ENCODE measurements around the gene ARHGAP6. TPM values are rescaled to one million over a fixed set of nuclear protein-coding genes. Genes with fewer than 3 reads are reported as not detected.

ARHGAP6 gene
- total RNA-seq (2014; rRNA removed; shearing (Covaris generic); ENCODE audit: low replicate concordance) = not detected in 2 replicates

- H2AFZ ChIP-seq (ENCODE audit: low read length) = no peak within 1 kb of the TSS
- H3K4me3 ChIP-seq (ENCODE audit: low read length) = no peak within 1 kb of the TSS
- no peak for DNase-seq
- H3K27ac ChIP-seq (ENCODE audit: low read length) = no peak within 1 kb of the TSS
- H3K4me1 ChIP-seq (ENCODE audit: low read length) = no peaks in the 10 kb centered on the region
- H3K4me2 ChIP-seq (ENCODE audit: low read depth, low read length, poor library complexity, severe bottlenecking) = no peak within 1 kb of the TSS
- H3K9me3 ChIP-seq (ENCODE audit: low read length) = no peaks in the 10 kb centered on the region
- no peaks in the 10 kb centered on the region for H3K9me2 ChIP-seq (replicated peaks; ENCODE audit: insufficient read depth, low read length)
- no peaks in the 10 kb centered on the region for H3K27me3 ChIP-seq (ENCODE audit: low read length)
- H4K20me1 ChIP-seq (ENCODE audit: insufficient read depth, low read depth, low read length) = no peaks in the 10 kb centered on the region
- no peaks in the 10 kb centered on the region for H3K36me3 ChIP-seq (ENCODE audit: insufficient read depth, low read length)
- H3K9ac ChIP-seq (ENCODE audit: low read length) = no peak within 1 kb of the TSS
- no peaks in the 10 kb centered on the region for H3K79me2 ChIP-seq (ENCODE audit: low read length)
These were observed at the start of gene ARHGAP6 for GRCh38 chrX:11665168-11666111. Gene ARHGAP6, minus strand, starts transcription at chrX:11665920. Its CDS starts 1,092 bp downstream, at chrX:11664828.

- H3K9ac ChIP-seq (ENCODE audit: low read length) = no peak overlapping the region
- no peak overlapping the region for H3K4me2 ChIP-seq (ENCODE audit: low read depth, low read length, poor library complexity, severe bottlenecking)
- no peaks in the 10 kb centered on the region for H4K20me1 ChIP-seq (ENCODE audit: insufficient read depth, low read depth, low read length)
- no peaks in the 10 kb centered on the region for H3K27me3 ChIP-seq (ENCODE audit: low read length)
- no peak overlapping the region for H3K27ac ChIP-seq (ENCODE audit: low read length)
- H2AFZ ChIP-seq (ENCODE audit: low read length) = no peak overlapping the region
- H3K4me1 ChIP-seq (ENCODE audit: low read length) = no peaks in the 10 kb centered on the region; the same call in 1 of the 2 replicates
- no peak for DNase-seq
- H3K36me3 ChIP-seq (ENCODE audit: insufficient read depth, low read length) = no peaks in the 10 kb centered on the region
- H3K79me2 ChIP-seq (ENCODE audit: low read length) = no peaks in the 10 kb centered on the region
- H3K9me3 ChIP-seq (ENCODE audit: low read length) = no peaks in the 10 kb centered on the region
- no peaks in the 10 kb centered on the region for H3K9me2 ChIP-seq (replicated peaks; ENCODE audit: insufficient read depth, low read length)
- no peak overlapping the region for H3K4me3 ChIP-seq (ENCODE audit: low read length)
These were observed 39.2 kb upstream of the ARHGAP6 start for GRCh38 chrX:11704725-11705495.

- no peak overlapping the region for H3K9ac ChIP-seq (ENCODE audit: low read length)
These were observed 38.1 kb upstream of the ARHGAP6 start for GRCh38 chrX:11703855-11704254.

GRCh38 chrX:11702965-11703631 is 37.4 kb upstream of the ARHGAP6 start:
- Histone ChIP-seq H2AFZ (ENCODE audit: low read length) (no peak overlapping the region), H3K4me3 (ENCODE audit: low read length) (no peak overlapping the region), H3K9me2 (replicated peaks; ENCODE audit: insufficient read depth, low read length) (no peaks in the 10 kb centered on the region), H4K20me1 (ENCODE audit: insufficient read depth, low read depth, low read length) (no peaks in the 10 kb centered on the region), H3K4me1 (ENCODE audit: low read length) (no peaks in the 10 kb centered on the region; the same call in 1 of the 2 replicates), H3K27ac (ENCODE audit: low read length) (no peak overlapping the region), H3K79me2 (ENCODE audit: low read length) (no peaks in the 10 kb centered on the region), H3K9me3 (ENCODE audit: low read length) (no peaks in the 10 kb centered on the region), H3K36me3 (ENCODE audit: insufficient read depth, low read length) (no peaks in the 10 kb centered on the region), H3K27me3 (ENCODE audit: low read length) (no peaks in the 10 kb centered on the region), H3K4me2 (ENCODE audit: low read depth, low read length, poor library complexity, severe bottlenecking) (no peak overlapping the region), H3K9ac (ENCODE audit: low read length) (no peak overlapping the region)
- no peak for DNase-seq

More at GRCh38 chrX:11703855-11704254, 38.1 kb upstream of the ARHGAP6 start:
- no peaks in the 10 kb centered on the region for H3K9me3 ChIP-seq (ENCODE audit: low read length)
- no peaks in the 10 kb centered on the region for H3K9me2 ChIP-seq (replicated peaks; ENCODE audit: insufficient read depth, low read length)
- H4K20me1 ChIP-seq (ENCODE audit: insufficient read depth, low read depth, low read length) = no peaks in the 10 kb centered on the region
- H3K36me3 ChIP-seq (ENCODE audit: insufficient read depth, low read length) = no peaks in the 10 kb centered on the region
- DNase-seq = no peak
- no peak overlapping the region for H3K4me3 ChIP-seq (ENCODE audit: low read length)
- no peak overlapping the region for H3K4me2 ChIP-seq (ENCODE audit: low read depth, low read length, poor library complexity, severe bottlenecking)
- H2AFZ ChIP-seq (ENCODE audit: low read length) = no peak overlapping the region
- no peaks in the 10 kb centered on the region for H3K27me3 ChIP-seq (ENCODE audit: low read length)
- no peak overlapping the region for H3K27ac ChIP-seq (ENCODE audit: low read length)
- H3K4me1 ChIP-seq (ENCODE audit: low read length) = no peaks in the 10 kb centered on the region; the same call in 1 of the 2 replicates
- no peaks in the 10 kb centered on the region for H3K79me2 ChIP-seq (ENCODE audit: low read length)

- Histone ChIP-seq H3K36me3 (ENCODE audit: insufficient read depth, low read length) (no peaks in the 10 kb centered on the region), H3K9ac (ENCODE audit: low read length) (no peak overlapping the region), H3K27me3 (ENCODE audit: low read length) (no peaks in the 10 kb centered on the region), H3K27ac (ENCODE audit: low read length) (no peak overlapping the region), H3K9me2 (replicated peaks; ENCODE audit: insufficient read depth, low read length) (no peaks in the 10 kb centered on the region), H3K4me3 (ENCODE audit: low read length) (no peak overlapping the region), H4K20me1 (ENCODE audit: insufficient read depth, low read depth, low read length) (no peaks in the 10 kb centered on the region), H2AFZ (ENCODE audit: low read length) (no peak overlapping the region), H3K79me2 (ENCODE audit: low read length) (no peaks in the 10 kb centered on the region), H3K4me2 (ENCODE audit: low read depth, low read length, poor library complexity, severe bottlenecking) (no peak overlapping the region), H3K4me1 (ENCODE audit: low read length) (no peaks in the 10 kb centered on the region; the same call in 1 of the 2 replicates), H3K9me3 (ENCODE audit: low read length) (no peaks in the 10 kb centered on the region)
- DNase-seq = no peak
These were observed 36.7 kb upstream of the ARHGAP6 start for GRCh38 chrX:11702420-11702819.

GRCh38 chrX:11698702-11699101 is 33.0 kb upstream of the ARHGAP6 start:
- Histone ChIP-seq H3K36me3 (ENCODE audit: insufficient read depth, low read length) (no peaks in the 10 kb centered on the region), H3K79me2 (ENCODE audit: low read length) (no peaks in the 10 kb centered on the region), H3K9ac (ENCODE audit: low read length) (no peak overlapping the region), H3K4me2 (ENCODE audit: low read depth, low read length, poor library complexity, severe bottlenecking) (no peak overlapping the region), H3K4me3 (ENCODE audit: low read length) (no peak overlapping the region), H2AFZ (ENCODE audit: low read length) (no peak overlapping the region), H4K20me1 (ENCODE audit: insufficient read depth, low read depth, low read length) (no peaks in the 10 kb centered on the region), H3K27ac (ENCODE audit: low read length) (no peak overlapping the region), H3K9me2 (replicated peaks; ENCODE audit: insufficient read depth, low read length) (no peaks in the 10 kb centered on the region), H3K9me3 (ENCODE audit: low read length) (no peaks in the 10 kb centered on the region), H3K4me1 (ENCODE audit: low read length) (no peaks in the 10 kb centered on the region; the same call in 1 of the 2 replicates), H3K27me3 (ENCODE audit: low read length) (no peaks in the 10 kb centered on the region)
- no peak for DNase-seq

- no peaks in the 10 kb centered on the region for H3K79me2 ChIP-seq (ENCODE audit: low read length)
- H3K4me1 ChIP-seq (ENCODE audit: low read length) = no peaks in the 10 kb centered on the region
- no peak overlapping the region for H3K27ac ChIP-seq (ENCODE audit: low read length)
- no peaks in the 10 kb centered on the region for H3K36me3 ChIP-seq (ENCODE audit: insufficient read depth, low read length)
- H3K27me3 ChIP-seq (ENCODE audit: low read length) = no peaks in the 10 kb centered on the region
- H4K20me1 ChIP-seq (ENCODE audit: insufficient read depth, low read depth, low read length) = no peaks in the 10 kb centered on the region
- no peak overlapping the region for H3K4me2 ChIP-seq (ENCODE audit: low read depth, low read length, poor library complexity, severe bottlenecking)
- no peaks in the 10 kb centered on the region for H3K9me2 ChIP-seq (replicated peaks; ENCODE audit: insufficient read depth, low read length)
- H3K9ac ChIP-seq (ENCODE audit: low read length) = no peak overlapping the region
- H2AFZ ChIP-seq (ENCODE audit: low read length) = no peak overlapping the region
- no peak for DNase-seq
- H3K9me3 ChIP-seq (ENCODE audit: low read length) = no peaks in the 10 kb centered on the region
- no peak overlapping the region for H3K4me3 ChIP-seq (ENCODE audit: low read length)
These were observed 22.5 kb upstream of the ARHGAP6 start for GRCh38 chrX:11688201-11688600.

Measured in Karpas-422 (cell line).